GM23338 (cell line): ENCODE measurements around the gene BNC2. TPM values are rescaled to one million over a fixed set of nuclear protein-coding genes. Genes with fewer than 3 reads are reported as not detected.

ENCODE experiments used
- ATAC-seq: fragments of 200-7000 bp; cut with Tn5 transposase; 3 replicates; pipeline ENCODE4 v1.9.1; 2020
- DNase-seq: peaks from one replicate; pipeline ENCODE4 v3.0.0-alpha.2; 2015; ENCODE audit warnings: low spot score
- H2AFZ ChIP-seq: fragments of 200-600 bp; sonication (generic); 2 replicates; pipeline ENCODE4 v1.8.0; 2016; ENCODE audit warnings: antibody characterized with exemption, mild to moderate bottlenecking, moderate library complexity
- H3F3A ChIP-seq: fragments of 200-600 bp; sonication (generic); replicated peaks from 2 replicates; pipeline ENCODE4 v1.8.0; 2017; ENCODE audit warnings: antibody characterized with exemption, mixed run types, low read depth
- H3K27ac ChIP-seq: fragments of 200-600 bp; sonication (generic); 2 replicates; pipeline ENCODE4 v1.6.1; 2016; ENCODE audit warnings: low read depth
- H3K27me3 ChIP-seq: fragments of 200-600 bp; sonication (generic); 2 replicates; pipeline ENCODE4 v1.8.0; 2016; ENCODE audit warnings: mild to moderate bottlenecking, mixed run types, moderate library complexity; ENCODE audit not compliant: insufficient read depth
- H3K36me3 ChIP-seq: fragments of 200-600 bp; sonication (generic); 2 replicates; pipeline ENCODE4 v1.8.0; 2016; ENCODE audit warnings: mild to moderate bottlenecking; ENCODE audit not compliant: insufficient read depth
- H3K4me1 ChIP-seq: fragments of 200-600 bp; sonication (generic); 2 replicates; pipeline ENCODE4 v1.8.0; 2016; ENCODE audit warnings: mild to moderate bottlenecking, moderate library complexity; ENCODE audit not compliant: insufficient read depth
- H3K4me2 ChIP-seq: fragments of 200-600 bp; sonication (generic); 2 replicates; pipeline ENCODE4 v1.7.1; 2017; ENCODE audit warnings: mixed run types
- H3K4me3 ChIP-seq: fragments of 200-600 bp; sonication (generic); 2 replicates; pipeline ENCODE4 v1.6.1; 2016; ENCODE audit warnings: mixed run types
- H3K79me2 ChIP-seq: fragments of 200-600 bp; sonication (generic); replicated peaks from 2 replicates; pipeline ENCODE4 v1.8.0; 2017; ENCODE audit warnings: mild to moderate bottlenecking; ENCODE audit not compliant: insufficient read depth
- H3K9me2 ChIP-seq: fragments of 200-600 bp; sonication (generic); 2 replicates; pipeline ENCODE4 v1.8.0; 2017; ENCODE audit not compliant: insufficient read depth
- H4K20me1 ChIP-seq: fragments of 200-600 bp; sonication (generic); replicated peaks from 2 replicates; pipeline ENCODE4 v1.8.0; 2017; ENCODE audit warnings: mild to moderate bottlenecking; ENCODE audit not compliant: insufficient read depth
- H3K27ac Mint-ChIP-seq: 2 replicates; pipeline ENCODE4 v1.8.0; 2020; ENCODE audit warnings: inconsistent platforms, mild to moderate bottlenecking, moderate library complexity, mixed read lengths
- H3K27me3 Mint-ChIP-seq: 3 replicates; pipeline ENCODE4 v1.8.0; 2022; ENCODE audit warnings: low read depth, mild to moderate bottlenecking, moderate library complexity, mixed read lengths, inconsistent platforms; ENCODE audit not compliant: insufficient read depth, poor library complexity
- H3K36me3 Mint-ChIP-seq: 3 replicates; pipeline ENCODE4 v1.8.0; 2021; ENCODE audit warnings: low read depth, mild to moderate bottlenecking, inconsistent platforms, moderate library complexity, mixed read lengths
- H3K4me1 Mint-ChIP-seq: 3 replicates; pipeline ENCODE4 v1.8.0; 2020; ENCODE audit warnings: mild to moderate bottlenecking, inconsistent platforms, mixed read lengths
- H3K4me3 Mint-ChIP-seq: 3 replicates; pipeline ENCODE4 v1.8.0; 2021; ENCODE audit warnings: moderate library complexity, mild to moderate bottlenecking, inconsistent platforms, mixed read lengths
- H3K9me3 Mint-ChIP-seq: 3 replicates; pipeline ENCODE4 v1.8.0; 2020; ENCODE audit warnings: moderate library complexity, mild to moderate bottlenecking, inconsistent platforms, mixed read lengths
- CREB1 ChIP-seq: fragments of 250-450 bp; sonication (Bioruptor Pico); IDR thresholded peaks from 2 replicates; pipeline ENCODE4 v1.5.0; 2020; ENCODE audit warnings: low read depth, mild to moderate bottlenecking, moderate library complexity
- EZH2phosphoT487 ChIP-seq: fragments of 200-600 bp; sonication (generic); IDR thresholded peaks from one replicate; pipeline ENCODE4 v1.8.1; 2018; ENCODE audit warnings: antibody characterized with exemption; ENCODE audit not compliant: unreplicated experiment
- NANOG ChIP-seq: IDR thresholded peaks from 2 replicates; pipeline ENCODE4 v1.6.1; 2016; ENCODE audit warnings: antibody characterized with exemption, borderline replicate concordance
- REST ChIP-seq: IDR thresholded peaks from one replicate; pipeline ENCODE4 v1.6.1; 2018; ENCODE audit warnings: antibody characterized with exemption; ENCODE audit not compliant: unreplicated experiment
- ZNF114 ChIP-seq: fragments of 250-450 bp; sonication (Bioruptor Pico); IDR thresholded peaks from 2 replicates; pipeline ENCODE4 v1.5.0; 2020; ENCODE audit warnings: mild to moderate bottlenecking, moderate library complexity
- polyA plus RNA-seq: library from polyadenylated mRNA; unstranded; fragments of >200 nt; fragmentation: Nextera tagmentation; extraction: Ambion mirVana; gene quantifications from 2 replicates; pipeline ENCODE4 v1.2.1, GENCODE V29; 2016
- total RNA-seq: library from RNA; depleted of rRNA; stranded (reverse); fragments of >200 nt; shearing (Covaris generic); gene quantifications from 2 replicates; pipeline ENCODE4 v1.2.3, GENCODE V29; 2014

BNC2 gene
- total and polyA plus RNA-seq, 2 experiments from 2014 or later: 12.7 to 13.2 TPM

GRCh38 chr9:16787724-16788123 lies 82.7 kb downstream of the BNC2 start:
- no peaks in the 10 kb centered on the region for H3K27me3 Mint-ChIP-seq
- H2AFZ ChIP-seq: no peak overlapping the region
- no peaks in the 10 kb centered on the region for H4K20me1 ChIP-seq
- H3K79me2 ChIP-seq: peaks cover 38% of the 10 kb centered on the region
- no peaks in the 10 kb centered on the region for H3K27me3 ChIP-seq
- no peak overlapping the region for H3K27ac Mint-ChIP-seq
- DNase-seq (no peak), ATAC-seq (no peak)
- no peak overlapping the region; the same call in 1 of the 2 replicates for H3K27ac ChIP-seq
- no peak overlapping the region for H3K4me2 ChIP-seq
- H3K4me1 Mint-ChIP-seq: peaks cover 45% of the 10 kb centered on the region
- peaks cover 26% of the 10 kb centered on the region for H3K4me1 ChIP-seq
- no peaks in the 10 kb centered on the region for H3K36me3 ChIP-seq
- TF ChIP-seq EZH2phosphoT487: no peak
- TF ChIP-seq REST: no peak
- H3K4me3 ChIP-seq: no peak overlapping the region
- peaks cover 8% of the 10 kb centered on the region; the same call in 1 of the 3 replicates for H3K36me3 Mint-ChIP-seq
- no peaks in the 10 kb centered on the region for H3K9me3 Mint-ChIP-seq
- H3K4me3 Mint-ChIP-seq: no peak overlapping the region
- H3F3A ChIP-seq: no peaks in the 10 kb centered on the region
- H3K9me2 ChIP-seq: no peaks in the 10 kb centered on the region

GRCh38 chr9:16784002-16784401 lies 86.5 kb downstream of the BNC2 start:
- Mint-ChIP-seq H3K36me3 (peaks cover 6% of the 10 kb centered on the region; the same call in 1 of the 3 replicates), H3K9me3 (no peaks in the 10 kb centered on the region), H3K27ac (no peak overlapping the region), H3K4me1 (peaks cover 39% of the 10 kb centered on the region), H3K27me3 (peaks cover 1% of the 10 kb centered on the region), H3K4me3 (no peak overlapping the region)
- Histone ChIP-seq H3F3A (no peaks in the 10 kb centered on the region), H3K4me2 (no peak overlapping the region), H2AFZ (no peak overlapping the region), H3K27me3 (no peaks in the 10 kb centered on the region), H4K20me1 (no peaks in the 10 kb centered on the region), H3K27ac (no peak overlapping the region), H3K9me2 (no peaks in the 10 kb centered on the region), H3K36me3 (no peaks in the 10 kb centered on the region), H3K4me3 (no peak overlapping the region), H3K79me2 (peaks cover 4% of the 10 kb centered on the region; the same call in 1 of the 2 replicates), H3K4me1 (peaks cover 23% of the 10 kb centered on the region)
- DNase-seq: no peak
- ATAC-seq: peak; percentile 44; the same call in 2 of the 3 replicates
- TF ChIP-seq NANOG: no peak

GRCh38 chr9:16782490-16782889 lies 88.0 kb downstream of the BNC2 start:
- Histone ChIP-seq H3F3A (no peaks in the 10 kb centered on the region), H3K4me1 (peaks cover 20% of the 10 kb centered on the region), H3K36me3 (no peaks in the 10 kb centered on the region), H3K4me3 (no peak overlapping the region), H3K79me2 (peaks cover 10% of the 10 kb centered on the region; the same call in 1 of the 2 replicates), H2AFZ (no peak overlapping the region), H3K27ac (no peak overlapping the region), H3K27me3 (no peaks in the 10 kb centered on the region), H3K9me2 (no peaks in the 10 kb centered on the region), H4K20me1 (no peaks in the 10 kb centered on the region), H3K4me2 (no peak overlapping the region)
- DNase-seq (no peak), ATAC-seq (no peak)
- Mint-ChIP-seq H3K27ac (no peak overlapping the region), H3K27me3 (peaks cover 1% of the 10 kb centered on the region), H3K36me3 (peaks cover 6% of the 10 kb centered on the region; the same call in 1 of the 3 replicates), H3K4me1 (peaks cover 37% of the 10 kb centered on the region), H3K9me3 (no peaks in the 10 kb centered on the region), H3K4me3 (no peak overlapping the region)
- TF ChIP-seq CREB1 (CRISPR knock-in tag) (no peak), REST (no peak), ZNF114 (CRISPR knock-in tag) (no peak)
